GM23338 (cell line): ENCODE measurements around the gene MAGED4B.

Experiments
- CREB1 ChIP-seq: fragments of 250-450 bp; sonication (Bioruptor Pico); IDR thresholded peaks from 2 replicates; pipeline ENCODE4 v1.5.0; 2020; ENCODE audit warnings: low read depth, mild to moderate bottlenecking, moderate library complexity
- CTCF ChIP-seq, 2 experiments: fragments of 200-600 bp in 1 of 2; sonication (generic) in 1 of 2; conservative IDR thresholded peaks; 2 replicates each; pipeline versions ENCODE4 v1.5.1 to v1.6.1; 2016 to 2017; ENCODE audit warnings: antibody characterized with exemption in 2 of 2, low read depth in 2 of 2, mild to moderate bottlenecking in 2 of 2, moderate library complexity in 1 of 2
- EZH2 ChIP-seq: fragments of 200-600 bp; sonication (generic); IDR thresholded peaks from one replicate; pipeline ENCODE4 v1.8.0; 2017; ENCODE audit warnings: antibody characterized with exemption, mild to moderate bottlenecking, low read depth; ENCODE audit not compliant: unreplicated experiment
- EZH2phosphoT487 ChIP-seq: fragments of 200-600 bp; sonication (generic); IDR thresholded peaks from one replicate; pipeline ENCODE4 v1.8.1; 2018; ENCODE audit warnings: antibody characterized with exemption; ENCODE audit not compliant: unreplicated experiment
- JUNB ChIP-seq: IDR thresholded peaks from one replicate; pipeline ENCODE4 v1.6.1; 2016; ENCODE audit warnings: antibody characterized with exemption; ENCODE audit not compliant: unreplicated experiment
- NANOG ChIP-seq: IDR thresholded peaks from 2 replicates; pipeline ENCODE4 v1.6.1; 2016; ENCODE audit warnings: antibody characterized with exemption, borderline replicate concordance
- POLR2AphosphoS5 ChIP-seq: IDR thresholded peaks from 2 replicates; pipeline ENCODE4 v1.6.1; 2016; ENCODE audit warnings: antibody characterized with exemption, low read depth
- REST ChIP-seq: IDR thresholded peaks from one replicate; pipeline ENCODE4 v1.6.1; 2018; ENCODE audit warnings: antibody characterized with exemption; ENCODE audit not compliant: unreplicated experiment
- ZNF114 ChIP-seq: fragments of 250-450 bp; sonication (Bioruptor Pico); IDR thresholded peaks from 2 replicates; pipeline ENCODE4 v1.5.0; 2020; ENCODE audit warnings: mild to moderate bottlenecking, moderate library complexity

DNA sequence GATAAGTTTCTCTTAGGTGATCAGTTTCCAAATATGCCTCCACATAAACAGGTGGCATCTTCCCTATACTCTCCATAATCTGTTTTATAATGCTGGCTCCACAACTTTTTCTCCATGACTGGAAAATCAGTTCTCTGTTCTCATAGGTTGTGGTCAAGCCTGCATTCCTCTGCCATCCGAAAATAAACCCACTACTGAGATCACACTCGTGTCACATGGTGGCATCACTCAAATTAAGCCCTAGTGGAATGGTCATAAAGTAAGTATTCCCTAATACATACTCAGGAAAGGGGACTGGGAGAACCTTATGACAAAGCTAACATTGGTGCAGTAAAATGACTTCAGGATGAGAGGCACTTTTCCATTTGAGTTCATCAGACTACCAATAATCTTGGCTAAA is 37.6 kb downstream of the MAGED4B start:
- no peak for TF ChIP-seq EZH2phosphoT487
- no peak for TF ChIP-seq REST
- TF ChIP-seq CTCF (conservative IDR thresholded peaks at IDR 0.05; ENCODE audit: low read depth in 2 of 2) = no peak
- no peak for TF ChIP-seq POLR2AphosphoS5
- no peak for TF ChIP-seq EZH2
- TF ChIP-seq CREB1 (CRISPR knock-in tag) = no peak
- TF ChIP-seq NANOG = no peak
- no peak for TF ChIP-seq JUNB
- TF ChIP-seq ZNF114 (CRISPR knock-in tag) = no peak
